Endothelial cell of umbilical vein (primary cell): Measurements from ENCODE around the gene IFNA8. TPM values are rescaled to one million over a fixed set of nuclear protein-coding genes. Genes with fewer than 3 reads are reported as not detected.

Source experiments
- BruUV-seq: library from RNA; stranded (reverse); fragments of 400-500 nt; replicated peaks from 2 replicates; lab custom pipeline; 2021; lab: Mats Ljungman, UMichigan
- CTCF ChIA-PET: fragments of 300-600, 350-600 bp; sonication (Branson Sonifier 250); formaldehyde crosslinking; loops from one replicate; lab custom pipeline; 2021; ENCODE audit warnings: antibody characterized with exemption, inconsistent platforms; lab: Charles Lee
- POLR2A ChIA-PET: fragments of 300-600, 350-600 bp; sonication (Branson Sonifier 250); formaldehyde crosslinking; loops from one replicate; lab custom pipeline; 2021; ENCODE audit warnings: antibody characterized with exemption, inconsistent platforms; lab: Charles Lee
- DNase-seq: peaks from one replicate; pipeline ENCODE4 v3.0.0-alpha.2; 2011; ENCODE audit warnings: low read depth, low spot score
- FAIRE-seq: peaks from 2 replicates; lab custom pipeline; 2011; peaks lifted over from hg19 to GRCh38; lab: Jason Lieb, UNC
- H2AFZ ChIP-seq: 2 replicates; pipeline ENCODE4 v1.6.0; 2012; ENCODE audit warnings: low read depth, low read length, control low read depth, inconsistent platforms
- H3K27ac ChIP-seq: 2 replicates; pipeline ENCODE4 v1.5.1; 2011; ENCODE audit warnings: low read depth, mild to moderate bottlenecking, control low read depth, low read length, moderate library complexity; ENCODE audit not compliant: insufficient read depth
- H3K27me3 ChIP-seq, 2 experiments: 2 replicates each; pipeline versions ENCODE4 v1.6.0 to v1.6.1; 2011; ENCODE audit warnings: low read length in 2 of 2, mixed read lengths in 1 of 2; ENCODE audit not compliant: control insufficient read depth in 2 of 2, insufficient read depth in 2 of 2
- H3K36me3 ChIP-seq, 2 experiments: 2 replicates in 1 of 2; 3 replicates in 1 of 2; pipeline ENCODE4 v1.5.1; 2011; ENCODE audit warnings: low read length in 2 of 2, mild to moderate bottlenecking in 1 of 2, moderate library complexity in 1 of 2; ENCODE audit not compliant: control insufficient read depth in 2 of 2, insufficient read depth in 2 of 2; ENCODE audit errors: extremely low read depth in 1 of 2
- H3K4me1 ChIP-seq: 3 replicates; pipeline ENCODE4 v1.5.1; 2011; ENCODE audit warnings: mild to moderate bottlenecking, low read length; ENCODE audit not compliant: control insufficient read depth, insufficient read depth; ENCODE audit errors: extremely low read depth
- H3K4me2 ChIP-seq: 2 replicates; pipeline ENCODE4 v1.6.1; 2011; ENCODE audit warnings: low read length, control low read depth, mixed read lengths; ENCODE audit not compliant: insufficient read depth
- H3K4me3 ChIP-seq, 3 experiments: fragments of 200-600 bp in 1 of 3; sonication (generic), shearing (Covaris generic) in 1 of 3; replicated peaks in 1 of 3; 2 replicates each; pipeline ENCODE4 v1.5.1; 2011 to 2016; ENCODE audit warnings: control low read depth in 3 of 3, low read length in 3 of 3, mild to moderate bottlenecking in 2 of 3, inconsistent platforms in 1 of 3, low read depth in 1 of 3, moderate library complexity in 1 of 3; ENCODE audit not compliant: insufficient read depth in 1 of 3
- H3K79me2 ChIP-seq: 2 replicates; pipeline ENCODE4 v1.6.0; 2012; ENCODE audit warnings: low read length, inconsistent platforms; ENCODE audit not compliant: control insufficient read depth, insufficient read depth
- H3K9ac ChIP-seq: replicated peaks from 2 replicates; pipeline ENCODE3; 2011; ENCODE audit warnings: low read length, control low read depth; ENCODE audit not compliant: insufficient read depth; ENCODE audit errors: extremely low read depth
- H3K9me1 ChIP-seq: replicated peaks from 3 replicates; pipeline ENCODE4 v1.6.0; 2011; ENCODE audit warnings: mild to moderate bottlenecking, low read length; ENCODE audit not compliant: control insufficient read depth, insufficient read depth; ENCODE audit errors: extremely low read depth
- H3K9me3 ChIP-seq: replicated peaks from 2 replicates; pipeline ENCODE4 v1.5.1; 2012; ENCODE audit warnings: low read length, inconsistent platforms; ENCODE audit not compliant: control insufficient read depth, insufficient read depth
- H4K20me1 ChIP-seq: replicated peaks from 2 replicates; pipeline ENCODE3; 2011; ENCODE audit warnings: mild to moderate bottlenecking, low read length; ENCODE audit not compliant: control insufficient read depth, insufficient read depth; ENCODE audit errors: extremely low read depth
- EZH2 ChIP-seq: IDR thresholded peaks from 2 replicates; pipeline ENCODE4 v1.6.1; 2012; ENCODE audit warnings: borderline replicate concordance, low read depth, mild to moderate bottlenecking, moderate library complexity, low read length, inconsistent platforms; ENCODE audit not compliant: severe bottlenecking
- FOS ChIP-seq: IDR thresholded peaks from 2 replicates; pipeline ENCODE4 v1.6.1; 2011; ENCODE audit warnings: mild to moderate bottlenecking, low read length, moderate library complexity, borderline replicate concordance; ENCODE audit not compliant: insufficient read depth
- JUN ChIP-seq: IDR thresholded peaks from 2 replicates; pipeline ENCODE4 v1.6.1; 2011; ENCODE audit warnings: borderline replicate concordance, low read depth; ENCODE audit not compliant: insufficient read length, insufficient read depth
- MAX ChIP-seq: IDR thresholded peaks from 2 replicates; pipeline ENCODE4 v1.6.1; 2011; ENCODE audit not compliant: insufficient read depth, insufficient read length
- MYC ChIP-seq: IDR thresholded peaks from one replicate; pipeline ENCODE4 v1.6.1; 2011; ENCODE audit warnings: mild to moderate bottlenecking, low read depth, low read length
- POLR2AphosphoS5 ChIP-seq: IDR thresholded peaks from 2 replicates; pipeline ENCODE4 v1.6.1; 2012; ENCODE audit warnings: low read depth, mild to moderate bottlenecking, control low read depth, low read length, moderate library complexity; ENCODE audit not compliant: insufficient read depth
- dilution Hi-C: fragments of 300-500 bp; cut with MboI; formaldehyde crosslinking; loops from one replicate; pipeline ENCODE4 v1.15.0; 2019; ENCODE audit warnings: low sequenced_read_pairs; ENCODE audit not compliant: extremely low pct_ligation_motif_present
- intact Hi-C: fragments of 100-400 bp; cut with micrococcal nuclease; formaldehyde crosslinking; loops from one replicate; pipeline ENCODE4 v1.10.0; 2022
- polyA plus RNA-seq, 4 experiments: library from polyadenylated mRNA; depleted of rRNA in 3 of 4; stranded (reverse) in 3 of 4; unstranded in 1 of 4; fragments of >200 nt; gene quantifications; 2 replicates each; pipeline versions ENCODE4 v1.2.1 to v1.2.3, GENCODE V29; 2011 to 2012; ENCODE audit warnings: missing spikeins in 1 of 4
- total RNA-seq: library from RNA; stranded (reverse); gene quantifications from 2 replicates; pipeline ENCODE4 v1.2.3, GENCODE V29; 2021

Gene IFNA8
- total and polyA plus RNA-seq, 2 donors (not counting 3 experiments of a cell fraction or from before 2014, with no cell fraction given): not detected

GRCh38 chr9:21381448-21382339 is 27.2 kb upstream of the IFNA8 start:
- intact Hi-C loops (no loop called here), dilution Hi-C loops (no loop called here)
- DNase-seq (no peak), FAIRE-seq (no peak)
- TF ChIP-seq FOS: no peak
- no peak for TF ChIP-seq POLR2AphosphoS5
- TF ChIP-seq EZH2: no peak
- TF ChIP-seq MYC: no peak
- no peak for TF ChIP-seq JUN
- Histone ChIP-seq H3K4me2 (no peak overlapping the region), H3K27me3 (peaks cover 10 to 76% of the 10 kb centered on the region in 2 experiments), H4K20me1 (no peaks in the 10 kb centered on the region), H3K36me3 (no peaks in the 10 kb centered on the region), H3K4me1 (no peaks in the 10 kb centered on the region), H3K4me3 (no peak overlapping the region), H3K9ac (no peak overlapping the region), H3K27ac (no peak overlapping the region), H3K9me1 (no peaks in the 10 kb centered on the region), H3K9me3 (no peaks in the 10 kb centered on the region), H3K79me2 (no peaks in the 10 kb centered on the region), H2AFZ (no peak overlapping the region)
- CTCF ChIA-PET: interaction anchor here (2.2 to 5.0 kb wide), 2 partner anchors 11 to 14 kb away, joined by 5 to 37 read pairs; no protein-coding TSS in a partner anchor
- POLR2A ChIA-PET: no interaction called here
- BruUV-seq: no TSS peak

- BruUV-seq: no TSS peak
- FAIRE-seq: no peak
- no peaks in the 10 kb centered on the region for H3K9me3 ChIP-seq
- H3K36me3 ChIP-seq: no peaks in the 10 kb centered on the region
- no peaks in the 10 kb centered on the region for H3K79me2 ChIP-seq
- TF ChIP-seq FOS (no peak), MYC (no peak), MAX (no peak)
- no peaks in the 10 kb centered on the region for H3K9me1 ChIP-seq
- DNase-seq: no peak
- no peak overlapping the region for H3K4me3 ChIP-seq
- ChIA-PET POLR2A (no interaction called here), CTCF (interaction anchor here (2.1 kb wide), 1 partner anchor 12 kb away, joined by 10 read pairs; no protein-coding TSS in a partner anchor)
- peaks cover 10 to 69% of the 10 kb centered on the region in 2 experiments for H3K27me3 ChIP-seq
- dilution Hi-C loops (no loop called here), intact Hi-C loops (no loop called here)
- no peak overlapping the region for H3K27ac ChIP-seq
- no peak overlapping the region for H2AFZ ChIP-seq
- H3K4me2 ChIP-seq: no peak overlapping the region
- no peak overlapping the region for H3K9ac ChIP-seq
- H3K4me1 ChIP-seq: no peaks in the 10 kb centered on the region
- H4K20me1 ChIP-seq: no peaks in the 10 kb centered on the region
Observed at GRCh38 chr9:21383627-21384026, 25.3 kb upstream of the IFNA8 start.
